CD4-positive, CD25-positive, alpha-beta regulatory T cell (primary cell): ENCODE data around the gene ZFPM1. TPM values are rescaled to one million over a fixed set of nuclear protein-coding genes. Genes with fewer than 3 reads are reported as not detected.

Experiments
- ATAC-seq, 2 donors: fragments of 150-1000 bp; cut with Tn5 transposase; one replicate each; pipeline ENCODE4 v1.10.0; 2021; ENCODE audit warnings: low read depth in 2 of 2, moderate number of reproducible peaks in 2 of 2, moderate library complexity in 1 of 2
- DNase-seq, 3 donors: peaks; one replicate each; pipeline versions ENCODE4 v3.0.0 to v3.0.0-alpha.2; 2012 to 2022; ENCODE audit warnings: mixed read lengths in 1 of 3
- H3K27ac ChIP-seq: one replicate; pipeline ENCODE4 v1.7.0; 2013; ENCODE audit warnings: mild to moderate bottlenecking, low read length; ENCODE audit not compliant: insufficient read depth, poor library complexity, severe bottlenecking
- H3K27me3 ChIP-seq: one replicate; pipeline ENCODE4 v1.7.0; 2013; ENCODE audit warnings: low read length; ENCODE audit not compliant: control insufficient read depth, insufficient read depth
- H3K36me3 ChIP-seq: one replicate; pipeline ENCODE4 v1.7.0; 2013; ENCODE audit warnings: mild to moderate bottlenecking, low read length, moderate library complexity; ENCODE audit not compliant: control insufficient read depth, insufficient read depth
- H3K4me1 ChIP-seq: 2 replicates; pipeline ENCODE4 v1.7.0; 2013; ENCODE audit warnings: mild to moderate bottlenecking, low read length; ENCODE audit not compliant: insufficient read depth, control insufficient read depth, poor library complexity, severe bottlenecking
- H3K4me3 ChIP-seq: one replicate; pipeline ENCODE4 v1.7.0; 2013; ENCODE audit warnings: low read depth, mild to moderate bottlenecking, low read length, moderate library complexity
- H3K9me3 ChIP-seq, 2 experiments: 1 replicate in 1 of 2; 2 replicates in 1 of 2; pipeline ENCODE4 v1.7.0; 2013; ENCODE audit warnings: low read length in 2 of 2, mild to moderate bottlenecking in 1 of 2, moderate library complexity in 1 of 2; ENCODE audit not compliant: control insufficient read depth in 2 of 2
- H3K27ac Mint-ChIP-seq, 3 donors: one replicate each; pipeline ENCODE4 v1.8.0; 2020 to 2022; ENCODE audit warnings: mild to moderate bottlenecking in 3 of 3, mixed read lengths in 3 of 3, moderate library complexity in 2 of 3
- H3K27me3 Mint-ChIP-seq: one replicate; pipeline ENCODE4 v1.8.0; 2022; ENCODE audit warnings: mild to moderate bottlenecking, mixed read lengths
- H3K36me3 Mint-ChIP-seq: one replicate; pipeline ENCODE4 v1.8.0; 2020; ENCODE audit warnings: mixed read lengths
- H3K4me1 Mint-ChIP-seq, 4 donors: one replicate each; pipeline ENCODE4 v1.8.0; 2020 to 2022; ENCODE audit warnings: mixed read lengths in 4 of 4, mild to moderate bottlenecking in 1 of 4
- H3K4me3 Mint-ChIP-seq, 4 donors: one replicate each; pipeline ENCODE4 v1.8.0; 2020 to 2022; ENCODE audit warnings: mild to moderate bottlenecking in 4 of 4, mixed read lengths in 4 of 4, moderate library complexity in 3 of 4
- H3K9me3 Mint-ChIP-seq, 7 donors: one replicate each; pipeline ENCODE4 v1.8.0; 2020 to 2022; ENCODE audit warnings: mixed read lengths in 7 of 7, mild to moderate bottlenecking in 3 of 7, moderate library complexity in 2 of 7
- polyA plus RNA-seq, 4 donors: library from polyadenylated mRNA; unstranded; fragments of 300-500 nt; fragmentation: Illumina TruSeq; gene quantifications; one replicate each; pipeline ENCODE4 v1.2.3, GENCODE V29; 2021
- total RNA-seq: library from RNA; stranded (reverse); gene quantifications from one replicate; pipeline ENCODE4 v1.2.3, GENCODE V29; 2022

ZFPM1 gene
- total and polyA plus RNA-seq, 5 donors from 2014 or later: 0.07 to 30.2 (median 0.16) TPM

GRCh38 chr16:88552166-88552565 lies 99.1 kb downstream of the ZFPM1 start:
- Histone ChIP-seq H3K36me3 (no peaks in the 10 kb centered on the region), H3K9me3 (no peaks in the 10 kb centered on the region), H3K4me1 (peaks cover 5% of the 10 kb centered on the region), H3K27ac (no peak overlapping the region), H3K27me3 (no peaks in the 10 kb centered on the region), H3K4me3 (no peak overlapping the region)
- DNase-seq (no peak), ATAC-seq (no peak)
- Mint-ChIP-seq H3K4me3 (no peak overlapping the region), H3K36me3 (no peaks in the 10 kb centered on the region), H3K27me3 (peaks cover 16% of the 10 kb centered on the region), H3K9me3 (peaks cover 0 to 1% (median 0%) of the 10 kb centered on the region in 7 donors), H3K4me1 (peaks cover 0 to 8% (median 0%) of the 10 kb centered on the region in 4 donors), H3K27ac (no peak overlapping the region)

- H3K27ac ChIP-seq: no peak overlapping the region
- H3K36me3 ChIP-seq: no peaks in the 10 kb centered on the region
- H3K27me3 ChIP-seq: no peaks in the 10 kb centered on the region
- peaks cover 5% of the 10 kb centered on the region for H3K4me1 ChIP-seq
- no peak overlapping the region for H3K27ac Mint-ChIP-seq
- DNase-seq: no peak
- H3K9me3 ChIP-seq: no peaks in the 10 kb centered on the region
- H3K9me3 Mint-ChIP-seq: peaks cover 0 to 1% (median 0%) of the 10 kb centered on the region in 7 donors
- no peaks in the 10 kb centered on the region for H3K36me3 Mint-ChIP-seq
- H3K4me1 Mint-ChIP-seq: peaks cover 0 to 8% (median 0%) of the 10 kb centered on the region in 4 donors
- peaks cover 16% of the 10 kb centered on the region for H3K27me3 Mint-ChIP-seq
- no peak overlapping the region for H3K4me3 ChIP-seq
- no peak overlapping the region for H3K4me3 Mint-ChIP-seq
- ATAC-seq: no peak
These were observed 99.7 kb downstream of the ZFPM1 start for GRCh38 chr16:88552815-88553214.

- no peaks in the 10 kb centered on the region for H3K27me3 ChIP-seq
- H3K27ac Mint-ChIP-seq: no peak overlapping the region
These were observed 100.7 kb downstream of the ZFPM1 start for GRCh38 chr16:88553739-88554138.

GRCh38 chr16:88554711-88555264 lies 101.7 kb downstream of the ZFPM1 start:
- no peak overlapping the region for H3K27ac ChIP-seq
- no peaks in the 10 kb centered on the region for H3K36me3 Mint-ChIP-seq
- peaks cover 22% of the 10 kb centered on the region for H3K27me3 Mint-ChIP-seq
- no peak overlapping the region for H3K4me3 ChIP-seq
- peaks cover 5% of the 10 kb centered on the region for H3K4me1 ChIP-seq
- H3K27me3 ChIP-seq: no peaks in the 10 kb centered on the region
- no peak for ATAC-seq
- no peaks in the 10 kb centered on the region for H3K9me3 ChIP-seq
- DNase-seq: no peak
- peaks cover 0 to 8% (median 0%) of the 10 kb centered on the region in 4 donors for H3K4me1 Mint-ChIP-seq
- no peak overlapping the region for H3K4me3 Mint-ChIP-seq
- peaks cover 0 to 1% (median 0%) of the 10 kb centered on the region in 7 donors for H3K9me3 Mint-ChIP-seq
- no peaks in the 10 kb centered on the region for H3K36me3 ChIP-seq
- H3K27ac Mint-ChIP-seq: no peak overlapping the region

More at GRCh38 chr16:88553739-88554138, 100.7 kb downstream of the ZFPM1 start:
- Mint-ChIP-seq H3K4me1 (peaks cover 0 to 8% (median 0%) of the 10 kb centered on the region in 4 donors), H3K36me3 (no peaks in the 10 kb centered on the region), H3K9me3 (peaks cover 0 to 1% (median 0%) of the 10 kb centered on the region in 7 donors), H3K4me3 (no peak overlapping the region), H3K27me3 (peaks cover 19% of the 10 kb centered on the region)
- DNase-seq (no peak), ATAC-seq (no peak)
- no peaks in the 10 kb centered on the region for H3K9me3 ChIP-seq
- no peak overlapping the region for H3K4me3 ChIP-seq
- H3K4me1 ChIP-seq: peaks cover 5% of the 10 kb centered on the region
- H3K27ac ChIP-seq: no peak overlapping the region
- no peaks in the 10 kb centered on the region for H3K36me3 ChIP-seq

- no peak for DNase-seq
- Mint-ChIP-seq H3K27ac (no peak overlapping the region), H3K4me1 (peaks cover 0 to 2% (median 0%) of the 10 kb centered on the region in 4 donors)
These were observed 103.4 kb downstream of the ZFPM1 start for GRCh38 chr16:88556294-88556988.

GRCh38 chr16:88558457-88559442 lies 105.7 kb downstream of the ZFPM1 start:
- no peaks in the 10 kb centered on the region for H3K27me3 ChIP-seq
- ATAC-seq: peak in 1 of 2 donors; percentile 31
- Mint-ChIP-seq H3K4me3 (no peak overlapping the region), H3K27ac (no peak overlapping the region), H3K27me3 (peaks cover 13% of the 10 kb centered on the region), H3K36me3 (no peaks in the 10 kb centered on the region), H3K4me1 (peaks cover 0 to 5% (median 4%) of the 10 kb centered on the region in 4 donors), H3K9me3 (peaks cover 0 to 1% (median 0%) of the 10 kb centered on the region in 7 donors)
- peaks cover 3% of the 10 kb centered on the region for H3K4me1 ChIP-seq
- no peak overlapping the region for H3K27ac ChIP-seq
- H3K4me3 ChIP-seq: no peak overlapping the region
- H3K36me3 ChIP-seq: no peaks in the 10 kb centered on the region
- no peaks in the 10 kb centered on the region for H3K9me3 ChIP-seq
- DNase-seq: peak in 1 of 3 donors; percentile 50

More at GRCh38 chr16:88556294-88556988, 103.4 kb downstream of the ZFPM1 start:
- ATAC-seq: no peak
- no peak overlapping the region for H3K4me3 Mint-ChIP-seq
- Histone ChIP-seq H3K4me1 (no peaks in the 10 kb centered on the region), H3K27me3 (no peaks in the 10 kb centered on the region), H3K9me3 (no peaks in the 10 kb centered on the region), H3K4me3 (no peak overlapping the region), H3K36me3 (no peaks in the 10 kb centered on the region), H3K27ac (no peak overlapping the region)
- H3K9me3 Mint-ChIP-seq: peaks cover 0 to 1% (median 0%) of the 10 kb centered on the region in 7 donors
- peaks cover 22% of the 10 kb centered on the region for H3K27me3 Mint-ChIP-seq
- no peaks in the 10 kb centered on the region for H3K36me3 Mint-ChIP-seq

GRCh38 chr16:88560714-88561484 lies 107.8 kb downstream of the ZFPM1 start:
- Mint-ChIP-seq H3K9me3 (peaks cover 0 to 1% (median 0%) of the 10 kb centered on the region in 7 donors), H3K27me3 (peaks cover 13% of the 10 kb centered on the region), H3K36me3 (no peaks in the 10 kb centered on the region), H3K4me1 (peaks cover 0 to 5% (median 3%) of the 10 kb centered on the region in 4 donors), H3K27ac (no peak overlapping the region), H3K4me3 (peak overlapping the region in 1 of 4 donors; percentile 54)
- DNase-seq (no peak), ATAC-seq (no peak)
- peaks cover 3% of the 10 kb centered on the region for H3K4me1 ChIP-seq
- no peak overlapping the region for H3K4me3 ChIP-seq
- H3K27ac ChIP-seq: no peak overlapping the region
- H3K36me3 ChIP-seq: no peaks in the 10 kb centered on the region
- no peaks in the 10 kb centered on the region for H3K9me3 ChIP-seq
- no peaks in the 10 kb centered on the region for H3K27me3 ChIP-seq
